B cell (primary cell): ENCODE data around the gene PAH.

Experiments used
- CTCF ChIP-seq: fragments of 200-600 bp; IDR thresholded peaks from one replicate; pipeline ENCODE4 v1.8.0; 2022; ENCODE audit warnings: antibody characterized with exemption, mild to moderate bottlenecking
- EZH2 ChIP-seq: IDR thresholded peaks from 2 replicates; pipeline ENCODE4 v1.6.1; 2012; ENCODE audit warnings: borderline replicate concordance, low read depth, mild to moderate bottlenecking, moderate library complexity, low read length; ENCODE audit not compliant: insufficient read depth, poor library complexity, severe bottlenecking

- TF ChIP-seq CTCF: no peak
- TF ChIP-seq EZH2: no peak
Observed at GRCh38 chr12:102900389-102900788, 16.7 kb downstream of the PAH start.
